Skeletal muscle satellite cell (primary cell): ENCODE results near the gene MEGF8. TPM values are rescaled to one million over a fixed set of nuclear protein-coding genes. Genes with fewer than 3 reads are reported as not detected.

Experiments used
- small RNA-seq: library from RNA; depleted of rRNA; stranded (forward); fragments of <200 nt; gene quantifications from one replicate; pipeline ENCODE3, GENCODE V24; 2012

The MEGF8 gene

Small RNAs within 50 kb of the gene (small RNA-seq; reads per million reads assigned to genes)
- gene MIR8077 = not detected
